Loucy (cell line): ENCODE data around the gene VPS29.
"Not testable (repeated sequence)": the region's sequence is repeated elsewhere in the genome, so short reads cannot be mapped to it uniquely, and the experiment has no call there.

Source experiments
- H2AFZ ChIP-seq: fragments of 200-600 bp; sonication (generic); 2 replicates; pipeline ENCODE4 v1.6.0; 2016; ENCODE audit warnings: antibody characterized with exemption, mild to moderate bottlenecking, low read length, moderate library complexity
- H3F3A ChIP-seq: fragments of 200-600 bp; 2 replicates; pipeline ENCODE4 v1.6.0; 2016; ENCODE audit warnings: antibody characterized with exemption, low read depth, mild to moderate bottlenecking
- H3K27me3 ChIP-seq: fragments of 200-600 bp; sonication (generic); 2 replicates; pipeline ENCODE4 v1.6.1; 2014; ENCODE audit warnings: low read length, mild to moderate bottlenecking; ENCODE audit not compliant: insufficient read depth, poor library complexity, severe bottlenecking
- H3K36me3 ChIP-seq: fragments of 200-600 bp; sonication (generic); 2 replicates; pipeline ENCODE4 v1.6.1; 2016; ENCODE audit warnings: low read length; ENCODE audit not compliant: insufficient read depth
- H3K4me1 ChIP-seq: fragments of 200-600 bp; sonication (generic); 2 replicates; pipeline ENCODE4 v1.5.1; 2014; ENCODE audit warnings: low read length, mild to moderate bottlenecking; ENCODE audit not compliant: insufficient read depth, poor library complexity, severe bottlenecking
- H3K4me2 ChIP-seq: fragments of 200-600 bp; sonication (generic); 2 replicates; pipeline ENCODE4 v1.6.0; 2014; ENCODE audit warnings: antibody characterized with exemption, low read length, low read depth, mild to moderate bottlenecking; ENCODE audit not compliant: poor library complexity, severe bottlenecking
- H3K4me3 ChIP-seq: fragments of 200-600 bp; sonication (generic); 2 replicates; pipeline ENCODE4 v1.5.1; 2014; ENCODE audit warnings: low read length, mild to moderate bottlenecking, mixed read lengths; ENCODE audit not compliant: poor library complexity, severe bottlenecking
- H3K79me2 ChIP-seq: fragments of 200-600 bp; sonication (generic); 2 replicates; pipeline ENCODE4 v1.6.1; 2014; ENCODE audit warnings: low read length; ENCODE audit not compliant: insufficient read depth
- H3K9ac ChIP-seq: fragments of 200-600 bp; sonication (generic); 2 replicates; pipeline ENCODE4 v1.6.0; 2014; ENCODE audit warnings: mild to moderate bottlenecking, low read depth, low read length, moderate library complexity; ENCODE audit not compliant: poor library complexity, severe bottlenecking
- H3K9me2 ChIP-seq: fragments of 200-600 bp; sonication (generic); replicated peaks from 2 replicates; pipeline ENCODE4 v1.6.1; 2016; ENCODE audit warnings: low read depth, low read length, mixed read lengths
- H3K9me3 ChIP-seq: fragments of 200-600 bp; sonication (generic); 2 replicates; pipeline ENCODE4 v1.6.1; 2014; ENCODE audit warnings: mild to moderate bottlenecking, antibody characterized with exemption, low read length, low read depth; ENCODE audit not compliant: insufficient read depth
- H4K20me1 ChIP-seq: fragments of 200-600 bp; sonication (generic); 2 replicates; pipeline ENCODE4 v1.6.0; 2014; ENCODE audit warnings: antibody characterized with exemption, low read length, mild to moderate bottlenecking; ENCODE audit not compliant: insufficient read depth, poor library complexity, severe bottlenecking
- CTCF ChIP-seq: fragments of 200-600 bp; sonication (generic); conservative IDR thresholded peaks from 2 replicates; pipeline ENCODE4 v1.5.1; 2014; ENCODE audit warnings: mild to moderate bottlenecking, antibody characterized with exemption, low read length
- EZH2phosphoT487 ChIP-seq: fragments of 200-600 bp; IDR thresholded peaks from 2 replicates; pipeline ENCODE4 v1.6.1; 2018; ENCODE audit warnings: antibody characterized with exemption, mild to moderate bottlenecking, moderate library complexity, borderline replicate concordance

Gene VPS29

GRCh38 chr12:110465024-110465423 lies 36.9 kb downstream of the VPS29 start:
- no peak overlapping the region for H3K9ac ChIP-seq
- H3K4me1 ChIP-seq: peaks cover 17% of the 10 kb centered on the region
- H3K4me3 ChIP-seq: no peak overlapping the region
- no peaks in the 10 kb centered on the region for H3K27me3 ChIP-seq
- peaks cover 54% of the 10 kb centered on the region for H3K79me2 ChIP-seq
- peaks cover 11% of the 10 kb centered on the region for H4K20me1 ChIP-seq
- H3K9me3 ChIP-seq: no peaks in the 10 kb centered on the region
- H3K4me2 ChIP-seq: no peak overlapping the region
- peaks cover 13% of the 10 kb centered on the region; the same call in 1 of the 2 replicates for H3K36me3 ChIP-seq
- no peak overlapping the region for H2AFZ ChIP-seq
- no peaks in the 10 kb centered on the region for H3K9me2 ChIP-seq
- H3F3A ChIP-seq: no peaks in the 10 kb centered on the region
- TF ChIP-seq EZH2phosphoT487 (no peak), CTCF (no peak)

- not testable (repeated sequence) for H3F3A ChIP-seq, H3K27me3 ChIP-seq, H2AFZ ChIP-seq, H3K9me2 ChIP-seq, H3K4me1 ChIP-seq, H3K4me2 ChIP-seq, H3K9me3 ChIP-seq, H4K20me1 ChIP-seq, H3K4me3 ChIP-seq
- peaks cover 34% of the 10 kb centered on the region; the same call in 1 of the 2 replicates for H3K36me3 ChIP-seq
- peak overlapping the region; percentile 20 for H3K9ac ChIP-seq
- peaks cover 28% of the 10 kb centered on the region; the same call in 1 of the 2 replicates for H3K79me2 ChIP-seq
Measured at GRCh38 chr12:110461189-110461588, 40.7 kb downstream of the VPS29 start.

GRCh38 chr12:110458756-110459155 lies 43.2 kb downstream of the VPS29 start:
- no peak overlapping the region for H3K4me3 ChIP-seq
- H2AFZ ChIP-seq: no peak overlapping the region
- H3K9ac ChIP-seq: no peak overlapping the region
- TF ChIP-seq CTCF (no peak), EZH2phosphoT487 (no peak)
- no peaks in the 10 kb centered on the region for H3K9me3 ChIP-seq
- H3K79me2 ChIP-seq: peaks cover 16% of the 10 kb centered on the region; the same call in 1 of the 2 replicates
- H3K27me3 ChIP-seq: no peaks in the 10 kb centered on the region
- no peaks in the 10 kb centered on the region for H3F3A ChIP-seq
- no peaks in the 10 kb centered on the region for H3K4me1 ChIP-seq
- no peaks in the 10 kb centered on the region for H3K9me2 ChIP-seq
- H3K4me2 ChIP-seq: no peak overlapping the region
- no peaks in the 10 kb centered on the region for H4K20me1 ChIP-seq
- H3K36me3 ChIP-seq: peaks cover 52% of the 10 kb centered on the region; the same call in 1 of the 2 replicates

- Histone ChIP-seq H3K36me3 (peaks cover 52% of the 10 kb centered on the region; the same call in 1 of the 2 replicates), H3K4me3 (no peak overlapping the region), H3K27me3 (no peaks in the 10 kb centered on the region), H3K9me2 (no peaks in the 10 kb centered on the region), H3K4me1 (no peaks in the 10 kb centered on the region), H3K9me3 (no peaks in the 10 kb centered on the region), H2AFZ (no peak overlapping the region), H4K20me1 (peaks cover 6% of the 10 kb centered on the region), H3K9ac (no peak overlapping the region), H3K79me2 (peaks cover 14% of the 10 kb centered on the region), H3F3A (0 out of 2 replicates have a peak, but pooled peaks cover 4% of the 10 kb centered on the region), H3K4me2 (no peak overlapping the region)
- no peak for TF ChIP-seq CTCF
Measured at GRCh38 chr12:110453569-110454296, 48.2 kb downstream of the VPS29 start.
